ENCODE data around the gene SNX2. TPM values are rescaled to one million over a fixed set of nuclear protein-coding genes. Genes with fewer than 3 reads are reported as not detected.
A peak's percentile ranks its signal among the peaks of the same experiment; 100 is the strongest.

Gene SNX2
- total and polyA plus RNA-seq, 9 of the 15 experiments (the other 6 are each of a cell fraction or from before 2014, with no cell fraction given) = 35.2 to 86.0 (median 58.1) TPM

DNA sequence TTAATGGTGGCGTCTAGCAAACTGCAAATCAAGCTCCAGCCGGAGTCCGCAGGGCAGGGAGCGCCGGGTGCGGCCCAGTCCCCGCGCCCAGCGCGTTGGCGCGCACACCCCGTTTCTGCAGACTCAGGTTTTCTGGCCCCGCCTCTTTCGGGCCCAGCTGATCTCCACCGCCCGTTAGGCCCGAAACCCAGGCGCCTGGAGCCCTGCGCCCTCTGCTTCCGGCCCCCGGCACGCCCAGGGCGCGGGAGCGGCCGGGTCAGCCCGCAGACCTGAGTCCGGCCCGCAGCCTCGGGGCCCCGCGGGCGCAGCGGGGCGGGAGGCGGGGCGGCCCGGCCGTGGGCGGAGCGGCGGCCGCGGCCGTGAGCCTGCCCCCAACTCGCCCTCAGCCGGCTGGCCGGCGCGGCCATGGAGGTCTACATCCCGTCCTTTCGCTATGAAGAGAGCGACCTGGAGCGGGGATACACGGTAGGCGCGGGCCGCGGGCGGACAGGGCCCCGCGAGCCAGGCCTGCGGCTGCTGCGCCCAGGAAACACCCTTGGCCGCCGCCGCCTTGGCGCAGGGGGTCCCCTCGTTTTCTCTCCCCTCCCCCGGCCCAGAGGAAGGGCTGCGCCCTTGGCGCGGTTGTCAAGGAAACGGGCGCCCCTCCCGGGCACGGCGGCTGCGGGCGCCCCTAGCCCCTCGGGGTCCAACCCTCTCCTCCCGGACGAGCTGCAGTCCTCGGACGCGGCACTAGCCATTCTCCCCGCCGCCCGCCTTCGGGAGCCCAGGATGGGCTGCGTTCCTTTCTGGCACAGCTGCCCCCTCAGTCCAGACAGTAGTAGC, 70.6 kb downstream of the SNX2 start, which contains the start of gene SNX24 (continued):
- TF ChIP-seq RBM34 (IDR thresholded peaks at IDR 0.05; ENCODE audit: borderline replicate concordance, insufficient read depth, low read length) (no peak), RFX1 (IDR thresholded peaks at IDR 0.05) (peak; percentile 83), DACH1 (IDR thresholded peaks at IDR 0.05; ENCODE audit: partially characterized antibody) (peak; percentile 92), EP400 (IDR thresholded peaks at IDR 0.05) (0 out of 2 replicates have a peak, but pooled peaks have one; percentile 37), HMGN3 (IDR thresholded peaks at IDR 0.05; ENCODE audit: borderline replicate concordance, extremely low read depth, insufficient read length, low read depth, low read length) (peak; percentile 80), ZNF24 (IDR thresholded peaks at IDR 0.05) (peak; percentile 57; the same call in 1 of the 2 replicates), LCOR (CRISPR knock-in tag; IDR thresholded peaks at IDR 0.05) (no peak), POLR2H (tag; IDR thresholded peaks at IDR 0.05; ENCODE audit: low read depth) (peak; percentile 39; the same call in 1 of the 2 replicates), ZNF77 (CRISPR knock-in tag; IDR thresholded peaks at IDR 0.05) (no peak), HNRNPK (IDR thresholded peaks at IDR 0.05; ENCODE audit: low read depth, low read length, poor library complexity, severe bottlenecking) (peak; percentile 41), SNRNP70 (optimal IDR thresholded peaks at IDR 0.05; ENCODE audit: low read depth, low read length) (no peak), ZNF507 (tag; conservative IDR thresholded peaks at IDR 0.05) (no peak), C11orf30 (IDR thresholded peaks at IDR 0.05; ENCODE audit: low read depth) (peak; percentile 96), ZNF717 (CRISPR knock-in tag; IDR thresholded peaks at IDR 0.05) (no peak), RFX7 (CRISPR knock-in tag; IDR thresholded peaks at IDR 0.05) (no peak), POLR2G (IDR thresholded peaks at IDR 0.05; ENCODE audit: low read depth, low read length) (peak; percentile 87)
- TF ChIP-seq, protein P1, sequence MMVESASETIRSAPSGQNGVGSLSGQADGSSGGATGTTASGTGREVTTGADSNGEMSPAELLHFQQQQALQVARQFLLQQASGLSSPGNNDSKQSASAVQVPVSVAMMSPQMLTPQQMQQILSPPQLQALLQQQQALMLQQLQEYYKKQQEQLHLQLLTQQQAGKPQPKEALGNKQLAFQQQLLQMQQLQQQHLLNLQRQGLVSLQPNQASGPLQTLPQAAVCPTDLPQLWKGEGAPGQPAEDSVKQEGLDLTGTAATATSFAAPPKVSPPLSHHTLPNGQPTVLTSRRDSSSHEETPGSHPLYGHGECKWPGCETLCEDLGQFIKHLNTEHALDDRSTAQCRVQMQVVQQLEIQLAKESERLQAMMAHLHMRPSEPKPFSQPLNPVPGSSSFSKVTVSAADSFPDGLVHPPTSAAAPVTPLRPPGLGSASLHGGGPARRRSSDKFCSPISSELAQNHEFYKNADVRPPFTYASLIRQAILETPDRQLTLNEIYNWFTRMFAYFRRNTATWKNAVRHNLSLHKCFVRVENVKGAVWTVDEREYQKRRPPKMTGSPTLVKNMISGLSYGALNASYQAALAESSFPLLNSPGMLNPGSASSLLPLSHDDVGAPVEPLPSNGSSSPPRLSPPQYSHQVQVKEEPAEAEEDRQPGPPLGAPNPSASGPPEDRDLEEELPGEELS (CRISPR knock-in tag; IDR thresholded peaks at IDR 0.05; ENCODE audit: borderline replicate concordance) = no peak
- TF ChIP-seq, protein P2, sequence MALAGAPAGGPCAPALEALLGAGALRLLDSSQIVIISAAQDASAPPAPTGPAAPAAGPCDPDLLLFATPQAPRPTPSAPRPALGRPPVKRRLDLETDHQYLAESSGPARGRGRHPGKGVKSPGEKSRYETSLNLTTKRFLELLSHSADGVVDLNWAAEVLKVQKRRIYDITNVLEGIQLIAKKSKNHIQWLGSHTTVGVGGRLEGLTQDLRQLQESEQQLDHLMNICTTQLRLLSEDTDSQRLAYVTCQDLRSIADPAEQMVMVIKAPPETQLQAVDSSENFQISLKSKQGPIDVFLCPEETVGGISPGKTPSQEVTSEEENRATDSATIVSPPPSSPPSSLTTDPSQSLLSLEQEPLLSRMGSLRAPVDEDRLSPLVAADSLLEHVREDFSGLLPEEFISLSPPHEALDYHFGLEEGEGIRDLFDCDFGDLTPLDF (CRISPR knock-in tag; IDR thresholded peaks at IDR 0.05) = peak; percentile 71; the same call in 1 of the 2 replicates
- TF ChIP-seq, protein P3, sequence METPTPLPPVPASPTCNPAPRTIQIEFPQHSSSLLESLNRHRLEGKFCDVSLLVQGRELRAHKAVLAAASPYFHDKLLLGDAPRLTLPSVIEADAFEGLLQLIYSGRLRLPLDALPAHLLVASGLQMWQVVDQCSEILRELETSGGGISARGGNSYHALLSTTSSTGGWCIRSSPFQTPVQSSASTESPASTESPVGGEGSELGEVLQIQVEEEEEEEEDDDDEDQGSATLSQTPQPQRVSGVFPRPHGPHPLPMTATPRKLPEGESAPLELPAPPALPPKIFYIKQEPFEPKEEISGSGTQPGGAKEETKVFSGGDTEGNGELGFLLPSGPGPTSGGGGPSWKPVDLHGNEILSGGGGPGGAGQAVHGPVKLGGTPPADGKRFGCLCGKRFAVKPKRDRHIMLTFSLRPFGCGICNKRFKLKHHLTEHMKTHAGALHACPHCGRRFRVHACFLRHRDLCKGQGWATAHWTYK (CRISPR knock-in tag; IDR thresholded peaks at IDR 0.05) = peak; percentile 20; the same call in 1 of the 2 replicates
- TF ChIP-seq, protein P4, sequence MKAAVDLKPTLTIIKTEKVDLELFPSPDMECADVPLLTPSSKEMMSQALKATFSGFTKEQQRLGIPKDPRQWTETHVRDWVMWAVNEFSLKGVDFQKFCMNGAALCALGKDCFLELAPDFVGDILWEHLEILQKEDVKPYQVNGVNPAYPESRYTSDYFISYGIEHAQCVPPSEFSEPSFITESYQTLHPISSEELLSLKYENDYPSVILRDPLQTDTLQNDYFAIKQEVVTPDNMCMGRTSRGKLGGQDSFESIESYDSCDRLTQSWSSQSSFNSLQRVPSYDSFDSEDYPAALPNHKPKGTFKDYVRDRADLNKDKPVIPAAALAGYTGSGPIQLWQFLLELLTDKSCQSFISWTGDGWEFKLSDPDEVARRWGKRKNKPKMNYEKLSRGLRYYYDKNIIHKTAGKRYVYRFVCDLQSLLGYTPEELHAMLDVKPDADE (conservative IDR thresholded peaks at IDR 0.05; ENCODE audit: control insufficient read depth, low read depth, low read length) = peak; percentile 26; the same call in 1 of the 2 replicates

Data from K562 (cell line).